Epithelial cell of esophagus (primary cell): ENCODE measurements around the gene PSMD6.
A peak's percentile ranks its signal among the peaks of the same experiment; 100 is the strongest.

Experiments used
- DNase-seq: peaks from one replicate; pipeline ENCODE4 v3.0.0; 2010; ENCODE audit warnings: low read depth
- H3K4me3 ChIP-seq: 2 replicates; pipeline ENCODE4 v1.5.1; 2011; ENCODE audit warnings: mild to moderate bottlenecking, low read length, control low read depth
- CTCF ChIP-seq: IDR thresholded peaks from 2 replicates; pipeline ENCODE4 v1.5.1; 2011; ENCODE audit warnings: low read depth, mild to moderate bottlenecking, low read length, control low read depth, inconsistent platforms; ENCODE audit not compliant: insufficient read depth; ENCODE audit errors: missing control alignments

The PSMD6 gene

DNA sequence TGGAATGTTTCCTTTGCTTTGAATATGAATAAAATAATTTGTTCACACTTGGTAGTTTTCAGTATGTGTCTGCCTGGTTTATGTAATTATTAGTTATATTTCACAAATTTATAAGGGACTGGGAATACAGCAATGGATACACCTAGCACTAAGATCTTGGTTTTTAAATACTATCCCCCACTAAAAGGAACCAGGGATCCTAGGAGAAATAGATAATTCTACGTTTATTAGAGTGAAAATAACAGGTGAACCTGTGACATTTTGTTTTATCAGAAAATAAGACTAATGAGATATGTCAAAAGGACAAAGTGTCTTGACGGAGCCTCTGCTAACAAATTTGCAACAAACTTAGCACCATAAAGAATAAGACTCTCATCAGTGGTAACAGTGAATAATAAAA is 3.4 kb downstream of the PSMD6 start:
- H3K4me3 ChIP-seq, result no peak overlapping the region
- TF ChIP-seq CTCF, result no peak
- DNase-seq, result no peak

GRCh38 chr3:64019271-64019670 is 4.0 kb downstream of the PSMD6 start:
- peak; percentile 10 for DNase-seq
- no peak overlapping the region for H3K4me3 ChIP-seq
- no peak for TF ChIP-seq CTCF

DNA sequence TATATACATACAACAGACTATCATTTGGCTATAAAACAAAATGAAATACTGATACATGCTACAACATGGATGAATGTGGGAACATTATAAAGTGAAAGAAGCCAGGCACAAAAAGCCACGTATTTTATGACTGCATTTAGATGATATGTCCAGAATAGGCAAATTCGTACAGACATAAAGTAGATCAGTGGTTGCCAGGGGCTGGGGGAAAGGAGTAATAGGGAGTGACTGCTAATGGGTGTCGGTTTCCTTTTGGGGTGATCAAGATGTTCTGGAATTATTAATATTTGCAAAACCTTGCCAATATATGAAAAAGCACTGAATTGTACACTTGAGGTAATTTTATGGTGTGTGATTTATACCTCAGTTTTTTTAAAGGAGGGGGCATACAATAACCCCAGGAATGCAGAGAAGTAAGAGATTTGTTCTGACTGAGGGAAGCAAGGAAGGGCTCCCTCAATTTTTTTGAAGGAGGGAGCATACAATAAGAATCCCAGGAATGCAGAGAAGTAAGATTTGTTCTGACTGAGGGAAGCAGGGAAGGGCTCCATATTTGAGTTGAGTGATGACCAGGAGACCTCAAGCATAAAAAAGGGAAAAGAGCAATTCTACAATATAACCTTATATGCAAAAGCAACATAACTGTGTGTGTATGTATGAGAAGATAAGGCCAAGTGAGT is 6.2 kb downstream of the PSMD6 start:
- TF ChIP-seq CTCF, result no peak
- H3K4me3 ChIP-seq, result no peak overlapping the region
- no peak for DNase-seq

DNA sequence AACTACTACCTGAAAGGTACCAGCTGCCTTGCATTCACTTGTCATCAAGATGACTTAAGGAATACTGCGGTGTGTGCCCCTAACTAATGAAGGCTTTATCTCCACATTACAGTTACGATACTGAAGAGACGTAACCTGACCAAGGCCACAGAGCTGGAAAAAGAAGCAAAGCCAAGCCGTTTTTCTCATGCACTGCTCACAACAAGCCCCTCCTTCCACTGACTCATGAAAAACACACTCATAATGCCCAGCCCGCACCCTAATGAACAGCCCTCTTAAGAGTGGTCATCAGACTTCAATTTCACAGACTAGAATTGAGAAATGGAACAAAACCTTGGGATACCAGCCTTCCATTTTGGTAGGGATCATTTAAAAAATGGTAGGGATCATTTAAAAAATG is 11.6 kb downstream of the PSMD6 start:
- TF ChIP-seq CTCF, result no peak
- no peak overlapping the region for H3K4me3 ChIP-seq
- peak; percentile 80 for DNase-seq

GRCh38 chr3:64010199-64010598 is 13.1 kb downstream of the PSMD6 start:
- no peak for DNase-seq
- no peak for TF ChIP-seq CTCF

DNA sequence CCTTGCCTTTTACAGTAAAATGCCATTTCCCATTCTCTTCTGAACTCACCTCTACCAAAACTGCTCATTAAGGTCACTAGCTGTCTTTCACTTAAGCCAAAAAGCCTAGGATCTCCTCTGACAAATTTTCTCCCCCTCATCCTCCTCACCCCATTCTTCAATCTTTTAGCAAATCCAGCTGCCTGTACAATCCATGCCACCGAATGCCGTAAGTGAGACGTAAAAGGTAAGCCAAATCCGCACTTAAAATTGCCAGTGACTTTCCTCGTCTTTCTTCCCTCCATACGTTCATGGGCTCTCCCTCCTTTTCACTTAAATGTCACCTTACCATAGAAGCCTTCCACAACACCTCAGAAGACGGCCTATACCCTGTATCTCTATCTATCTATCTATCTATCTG is 13.8 kb downstream of the PSMD6 start:
- no peak overlapping the region for H3K4me3 ChIP-seq
- TF ChIP-seq CTCF, result no peak
- no peak for DNase-seq

More at GRCh38 chr3:64010199-64010598, 13.1 kb downstream of the PSMD6 start:
- H3K4me3 ChIP-seq, result no peak overlapping the region
